ENCODE results near the gene SSBP3. TPM values are rescaled to one million over a fixed set of nuclear protein-coding genes. Genes with fewer than 3 reads are reported as not detected.
A peak's percentile ranks its signal among the peaks of the same experiment; 100 is the strongest.

Gene SSBP3
- total RNA-seq, 2 experiments from 2014 or later, result 90.0 TPM

GRCh38 chr1:54277451-54278341 lies 128.5 kb downstream of the SSBP3 start:
- DNase-seq, result no peak
- Mint-ChIP-seq H3K27me3 (no peaks in the 10 kb centered on the region), H3K9me3 (no peaks in the 10 kb centered on the region), H3K4me3 (peak overlapping the region; percentile 34), H3K27ac (peak overlapping the region; percentile 88), H3K4me1 (peaks cover 49% of the 10 kb centered on the region), H3K36me3 (ENCODE audit: low read depth) (peaks cover 24% of the 10 kb centered on the region)
- ChIA-PET CTCF (no interaction called here), POLR2A (interaction anchor here (1.5 kb wide), 1 partner anchor 10 kb away, joined by 5 read pairs; no protein-coding TSS in a partner anchor)

GRCh38 chr1:54276617-54277450 lies 129.4 kb downstream of the SSBP3 start:
- peaks cover 24% of the 10 kb centered on the region for H3K36me3 Mint-ChIP-seq (ENCODE audit: low read depth)
- H3K27ac Mint-ChIP-seq, result peak overlapping the region; percentile 88
- peak overlapping the region; percentile 34 for H3K4me3 Mint-ChIP-seq
- no peak for DNase-seq
- H3K4me1 Mint-ChIP-seq, result peaks cover 42% of the 10 kb centered on the region
- ChIA-PET CTCF (interaction anchor here (0.8 kb wide), 1 partner anchor 12 kb away, joined by 7 read pairs; no protein-coding TSS in a partner anchor), POLR2A (interaction anchor here (1.5 kb wide), 1 partner anchor 9 kb away, joined by 5 read pairs; no protein-coding TSS in a partner anchor)
- H3K9me3 Mint-ChIP-seq, result no peaks in the 10 kb centered on the region
- H3K27me3 Mint-ChIP-seq, result no peaks in the 10 kb centered on the region

GRCh38 chr1:54275349-54275748 lies 130.8 kb downstream of the SSBP3 start:
- Mint-ChIP-seq H3K4me3 (no peak overlapping the region), H3K9me3 (no peaks in the 10 kb centered on the region), H3K27ac (no peak overlapping the region), H3K4me1 (peaks cover 34% of the 10 kb centered on the region), H3K36me3 (ENCODE audit: low read depth) (peaks cover 20% of the 10 kb centered on the region), H3K27me3 (no peaks in the 10 kb centered on the region)
- POLR2A ChIA-PET, result no interaction called here
- no peak for DNase-seq
- CTCF ChIA-PET, result interaction anchor here (1.3 kb wide), 1 partner anchor 12 kb away, joined by 4 read pairs; no protein-coding TSS in a partner anchor

- Mint-ChIP-seq H3K27me3 (no peaks in the 10 kb centered on the region), H3K4me3 (no peak overlapping the region), H3K4me1 (peaks cover 29% of the 10 kb centered on the region), H3K36me3 (ENCODE audit: low read depth) (peaks cover 15% of the 10 kb centered on the region), H3K9me3 (no peaks in the 10 kb centered on the region), H3K27ac (no peak overlapping the region)
- ChIA-PET POLR2A (no interaction called here), CTCF (interaction anchor here (1.3 kb wide), 1 partner anchor 12 kb away, joined by 4 read pairs; no protein-coding TSS in a partner anchor)
- DNase-seq, result no peak
Measured at GRCh38 chr1:54274881-54275280, 131.3 kb downstream of the SSBP3 start.

GRCh38 chr1:54274448-54274847 lies 131.7 kb downstream of the SSBP3 start:
- no peak overlapping the region for H3K27ac Mint-ChIP-seq
- POLR2A ChIA-PET, result no interaction called here
- DNase-seq, result no peak

GRCh38 chr1:54273795-54274163 lies 132.4 kb downstream of the SSBP3 start:
- CTCF ChIA-PET, result no interaction called here
- Mint-ChIP-seq H3K27me3 (no peaks in the 10 kb centered on the region), H3K27ac (no peak overlapping the region), H3K36me3 (ENCODE audit: low read depth) (peaks cover 10% of the 10 kb centered on the region), H3K4me3 (no peak overlapping the region), H3K9me3 (no peaks in the 10 kb centered on the region), H3K4me1 (peaks cover 26% of the 10 kb centered on the region)
- no peak for DNase-seq
- POLR2A ChIA-PET, result no interaction called here

More at GRCh38 chr1:54274448-54274847, 131.7 kb downstream of the SSBP3 start:
- peaks cover 12% of the 10 kb centered on the region for H3K36me3 Mint-ChIP-seq (ENCODE audit: low read depth)
- no peaks in the 10 kb centered on the region for H3K9me3 Mint-ChIP-seq
- CTCF ChIA-PET, result interaction anchor here (1.3 kb wide), 1 partner anchor 11 kb away, joined by 4 read pairs; no protein-coding TSS in a partner anchor
- H3K4me3 Mint-ChIP-seq, result no peak overlapping the region
- no peaks in the 10 kb centered on the region for H3K27me3 Mint-ChIP-seq
- peaks cover 28% of the 10 kb centered on the region for H3K4me1 Mint-ChIP-seq

GRCh38 chr1:54273092-54273794 lies 133.0 kb downstream of the SSBP3 start:
- ChIA-PET POLR2A (no interaction called here), CTCF (no interaction called here)
- no peak overlapping the region for H3K4me3 Mint-ChIP-seq
- no peaks in the 10 kb centered on the region for H3K27me3 Mint-ChIP-seq
- H3K27ac Mint-ChIP-seq, result no peak overlapping the region
- no peak for DNase-seq
- peaks cover 10% of the 10 kb centered on the region for H3K36me3 Mint-ChIP-seq (ENCODE audit: low read depth)
- H3K4me1 Mint-ChIP-seq, result peaks cover 22% of the 10 kb centered on the region
- no peaks in the 10 kb centered on the region for H3K9me3 Mint-ChIP-seq

- H3K4me3 Mint-ChIP-seq, result no peak overlapping the region
- POLR2A ChIA-PET, result no interaction called here
- H3K9me3 Mint-ChIP-seq, result no peaks in the 10 kb centered on the region
- H3K27me3 Mint-ChIP-seq, result no peaks in the 10 kb centered on the region
- H3K4me1 Mint-ChIP-seq, result peaks cover 17% of the 10 kb centered on the region
- no peak for DNase-seq
- H3K36me3 Mint-ChIP-seq (ENCODE audit: low read depth), result peaks cover 10% of the 10 kb centered on the region
- CTCF ChIA-PET, result no interaction called here
- no peak overlapping the region for H3K27ac Mint-ChIP-seq
Measured at GRCh38 chr1:54272772-54273091, 133.5 kb downstream of the SSBP3 start.

- Mint-ChIP-seq H3K27me3 (no peaks in the 10 kb centered on the region), H3K9me3 (no peaks in the 10 kb centered on the region), H3K4me3 (no peak overlapping the region), H3K27ac (no peak overlapping the region), H3K4me1 (peaks cover 11% of the 10 kb centered on the region), H3K36me3 (ENCODE audit: low read depth) (peaks cover 5% of the 10 kb centered on the region)
- ChIA-PET CTCF (interaction anchor here (1.0 kb wide), 1 partner anchor 89 kb away, joined by 3 read pairs; no protein-coding TSS in a partner anchor), POLR2A (no interaction called here)
- no peak for DNase-seq
Measured at GRCh38 chr1:54272134-54272533, 134.1 kb downstream of the SSBP3 start.

- no peak overlapping the region for H3K27ac Mint-ChIP-seq
- no peaks in the 10 kb centered on the region for H3K9me3 Mint-ChIP-seq
- H3K36me3 Mint-ChIP-seq (ENCODE audit: low read depth), result no peaks in the 10 kb centered on the region
Measured at GRCh38 chr1:54271341-54271740, 134.9 kb downstream of the SSBP3 start.

GRCh38 chr1:54270543-54270942 lies 135.7 kb downstream of the SSBP3 start:
- H3K27me3 Mint-ChIP-seq, result no peaks in the 10 kb centered on the region
- no peak for DNase-seq
- no peak overlapping the region for H3K4me3 Mint-ChIP-seq
- H3K36me3 Mint-ChIP-seq (ENCODE audit: low read depth), result no peaks in the 10 kb centered on the region
- peaks cover 3% of the 10 kb centered on the region for H3K4me1 Mint-ChIP-seq
- no peaks in the 10 kb centered on the region for H3K9me3 Mint-ChIP-seq
- POLR2A ChIA-PET, result interaction anchor here (1.6 kb wide), 1 partner anchor 219 kb away, joined by 6 read pairs; no protein-coding TSS in a partner anchor
- CTCF ChIA-PET, result interaction anchor here (0.6 kb wide), 1 partner anchor 137 kb away, joined by 3 read pairs; no protein-coding TSS in a partner anchor
- H3K27ac Mint-ChIP-seq, result no peak overlapping the region

More at GRCh38 chr1:54271341-54271740, 134.9 kb downstream of the SSBP3 start:
- ChIA-PET POLR2A (no interaction called here), CTCF (interaction anchor here (1.0 kb wide), 1 partner anchor 90 kb away, joined by 3 read pairs; no protein-coding TSS in a partner anchor)
- no peak for DNase-seq
- Mint-ChIP-seq H3K27me3 (no peaks in the 10 kb centered on the region), H3K4me3 (no peak overlapping the region), H3K4me1 (peaks cover 5% of the 10 kb centered on the region)

- Mint-ChIP-seq H3K27ac (no peak overlapping the region), H3K9me3 (no peaks in the 10 kb centered on the region), H3K36me3 (ENCODE audit: low read depth) (no peaks in the 10 kb centered on the region), H3K4me3 (no peak overlapping the region), H3K4me1 (peaks cover 9% of the 10 kb centered on the region), H3K27me3 (no peaks in the 10 kb centered on the region)
- POLR2A ChIA-PET, result interaction anchor here (1.6 kb wide), 1 partner anchor 220 kb away, joined by 6 read pairs; no protein-coding TSS in a partner anchor
- DNase-seq, result no peak
- CTCF ChIA-PET, result interaction anchor here (1.2 kb wide), 1 partner anchor 87 kb away, joined by 4 read pairs; no protein-coding TSS in a partner anchor
Measured at GRCh38 chr1:54268762-54269297, 137.4 kb downstream of the SSBP3 start.

All from activated CD4-positive, alpha-beta memory T cell treated with anti-CD3 and anti-CD28 coated beads, Interleukin-2, amount 10 ng/mL, durations not matched to agents 7 days and 5 days (primary cell).